GM21515 (cell line): ENCODE measurements around the gene HDAC8.
A peak's percentile ranks its signal among the peaks of the same experiment; 100 is the strongest.
"Not testable (repeated sequence)": the region's sequence is repeated elsewhere in the genome, so short reads cannot be mapped to it uniquely, and the experiment has no call there.

ENCODE experiments used
- ATAC-seq: cut with Tn5 transposase; IDR thresholded peaks from one replicate; pipeline ENCODE4 v1.9.1; 2021; ENCODE audit not compliant: unreplicated experiment

HDAC8 gene

DNA sequence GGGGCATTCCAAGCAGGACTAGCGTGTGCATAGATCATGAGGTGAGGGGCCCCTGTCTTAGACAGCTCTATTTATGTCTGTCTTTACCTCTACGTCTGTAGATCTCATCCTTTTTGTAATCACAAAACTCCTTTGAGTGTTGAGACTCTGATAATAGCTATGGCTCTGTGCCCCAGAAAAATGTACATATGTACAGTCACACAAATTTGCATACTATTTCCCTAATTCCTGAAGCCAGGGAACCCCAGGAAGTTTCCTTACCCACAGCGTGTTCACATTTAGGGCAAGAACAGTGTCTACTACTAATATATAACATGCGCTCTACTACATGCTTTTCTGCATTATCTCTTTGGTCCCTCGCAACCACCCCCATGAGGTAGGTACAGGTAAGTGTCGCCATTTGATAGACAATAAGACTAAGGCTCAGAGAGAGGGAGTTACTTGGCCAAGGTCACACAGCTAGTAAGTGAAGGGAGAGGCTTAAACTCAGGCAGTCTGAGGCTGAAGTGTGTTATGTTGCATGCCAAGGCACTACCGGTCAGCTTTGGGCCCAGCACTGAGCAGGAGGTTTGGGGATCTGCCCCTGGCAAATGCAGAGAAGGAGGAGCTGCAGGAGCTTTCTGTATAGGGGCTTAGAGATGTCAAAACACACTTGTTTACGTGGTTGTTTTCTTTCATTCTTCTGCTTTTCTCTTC, 245.9 kb downstream of the HDAC8 start:
- no peak for ATAC-seq

DNA sequence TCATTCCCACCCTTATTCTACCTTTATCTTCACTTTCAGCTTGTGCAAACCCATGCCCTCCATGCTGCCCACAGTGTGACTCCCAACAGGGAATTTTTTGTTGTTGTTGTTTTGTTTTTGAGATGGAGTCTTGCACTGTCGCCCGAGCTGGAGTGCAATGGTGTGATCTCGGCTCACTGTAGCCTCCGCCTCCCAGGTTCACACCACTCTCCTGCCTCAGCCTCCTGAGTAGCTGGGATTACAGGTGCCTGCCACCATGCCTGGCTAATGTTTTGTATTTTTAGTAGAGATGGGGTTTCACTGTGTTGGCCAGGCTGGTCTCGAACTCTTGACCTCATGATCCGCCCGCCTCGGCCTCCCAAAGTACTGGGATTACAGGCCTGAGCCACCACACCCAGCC, 253.0 kb downstream of the HDAC8 start:
- ATAC-seq, result not testable (repeated sequence)

DNA sequence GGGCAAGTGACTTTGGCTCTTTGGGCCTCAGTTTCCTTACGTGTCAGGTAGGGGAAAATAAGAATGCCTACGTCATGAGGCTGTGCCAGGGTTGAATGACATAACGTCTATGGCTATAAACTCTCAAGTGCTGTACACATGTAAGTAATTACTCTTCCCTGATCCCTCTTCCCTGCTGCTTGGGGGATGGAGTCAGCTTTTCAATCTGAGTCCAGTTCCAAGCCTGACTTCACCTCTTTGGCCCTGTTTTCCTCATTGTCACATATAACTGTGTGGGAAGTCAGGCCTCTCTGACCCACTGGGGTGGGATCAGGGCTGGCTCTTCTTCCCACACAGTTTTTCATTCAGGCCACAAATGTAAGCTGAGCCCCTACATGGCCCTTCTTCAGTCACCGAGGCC, 255.5 kb downstream of the HDAC8 start:
- ATAC-seq, result no peak

DNA sequence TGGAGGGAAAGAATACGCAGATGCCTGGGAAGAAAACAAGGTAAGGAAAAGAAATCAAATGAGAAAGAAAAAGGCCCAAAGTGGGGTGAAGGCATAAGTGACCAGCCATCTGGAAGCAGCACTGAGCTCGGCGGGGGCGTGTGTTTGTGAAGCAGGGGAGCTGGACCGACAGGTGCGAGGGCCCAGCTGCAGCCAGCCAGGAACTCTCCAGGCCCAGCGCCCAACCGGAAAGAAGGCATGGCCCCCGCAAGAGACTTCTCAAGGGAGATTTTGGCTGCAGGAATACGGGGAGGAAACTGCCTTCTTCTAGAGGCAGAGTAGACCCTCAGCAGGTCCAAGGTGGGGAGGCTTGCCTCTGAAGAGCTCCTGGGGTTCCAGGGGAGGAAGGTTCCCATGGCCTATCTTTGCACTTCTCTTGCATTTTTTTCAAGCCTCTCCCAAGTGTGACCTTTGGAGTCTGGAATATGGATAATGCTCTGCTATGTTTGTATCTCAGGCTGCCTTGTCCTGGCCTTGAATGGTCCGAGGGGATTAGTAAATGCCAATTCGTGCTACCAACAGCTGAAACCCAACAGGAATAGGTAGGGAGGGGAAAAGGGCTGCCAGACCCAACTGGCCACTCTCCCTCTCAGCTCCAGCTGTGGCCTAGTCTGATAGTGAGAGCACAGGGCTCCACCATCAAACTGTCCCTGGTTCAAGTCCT, 256.1 kb downstream of the HDAC8 start:
- no peak for ATAC-seq

DNA sequence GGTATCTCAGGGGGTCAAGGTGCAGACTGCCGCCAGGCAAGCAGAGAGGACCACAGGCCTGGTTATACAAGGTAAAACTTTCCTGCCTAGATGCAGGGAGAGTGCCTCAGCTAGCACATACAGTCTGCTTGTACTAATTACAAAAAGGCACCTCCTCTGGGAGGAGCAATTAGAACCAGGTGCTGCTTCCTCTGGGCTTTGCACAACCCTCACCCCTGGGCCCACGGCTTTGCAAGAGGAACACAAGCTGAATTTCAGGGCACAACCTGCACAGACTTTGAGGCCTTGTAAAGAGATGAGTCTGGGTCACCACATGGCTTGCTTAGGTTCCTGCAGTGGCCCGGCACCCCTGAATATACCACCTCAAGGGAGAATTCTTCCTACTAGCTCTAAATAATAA, 257.8 kb downstream of the HDAC8 start:
- no peak for ATAC-seq

DNA sequence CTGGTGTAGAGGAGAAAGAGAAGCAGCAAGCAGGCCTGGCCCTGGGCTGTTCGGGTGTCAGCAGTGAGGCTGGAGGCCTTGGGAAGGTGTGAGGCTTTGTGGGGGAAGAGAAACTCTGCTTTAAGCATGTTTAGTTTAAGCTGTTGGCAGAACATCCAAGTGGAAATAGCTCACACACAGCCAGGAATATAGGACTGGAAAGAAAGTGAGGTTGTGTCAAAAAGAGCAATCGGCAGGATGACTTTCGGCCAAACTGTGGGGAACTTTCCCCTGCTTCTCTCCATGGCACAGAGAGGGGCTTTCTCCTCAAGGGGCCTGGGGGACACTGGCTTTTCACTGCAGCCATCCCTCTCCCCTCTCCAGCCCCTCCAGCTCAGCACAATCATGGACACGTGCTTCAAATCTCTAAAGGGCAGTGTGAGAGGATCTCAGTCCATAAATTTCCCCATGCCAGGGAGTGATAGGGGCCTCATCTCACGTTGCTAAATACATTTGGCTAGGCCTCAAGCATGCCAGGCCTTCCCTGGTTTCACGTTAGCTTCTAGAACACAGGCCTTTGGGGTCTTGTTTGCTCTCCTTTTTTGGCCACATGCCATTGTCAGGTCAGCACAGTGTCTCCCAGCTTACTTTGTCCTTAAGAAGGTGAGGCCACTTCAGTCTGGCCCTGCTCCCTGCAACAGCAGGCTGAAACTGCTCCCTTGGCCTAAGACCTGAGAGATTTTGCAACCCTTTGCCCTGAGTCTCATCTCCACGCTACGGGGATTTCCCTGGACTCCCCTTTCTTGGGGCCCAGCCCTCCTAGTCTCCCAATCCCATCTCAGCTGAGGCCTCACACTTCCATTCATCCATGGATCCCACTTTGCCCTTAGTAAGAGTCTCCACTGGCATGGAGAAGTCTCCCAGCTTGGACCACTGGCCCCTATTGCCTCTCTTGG, 258.7 kb downstream of the HDAC8 start:
- ATAC-seq, result no peak

DNA sequence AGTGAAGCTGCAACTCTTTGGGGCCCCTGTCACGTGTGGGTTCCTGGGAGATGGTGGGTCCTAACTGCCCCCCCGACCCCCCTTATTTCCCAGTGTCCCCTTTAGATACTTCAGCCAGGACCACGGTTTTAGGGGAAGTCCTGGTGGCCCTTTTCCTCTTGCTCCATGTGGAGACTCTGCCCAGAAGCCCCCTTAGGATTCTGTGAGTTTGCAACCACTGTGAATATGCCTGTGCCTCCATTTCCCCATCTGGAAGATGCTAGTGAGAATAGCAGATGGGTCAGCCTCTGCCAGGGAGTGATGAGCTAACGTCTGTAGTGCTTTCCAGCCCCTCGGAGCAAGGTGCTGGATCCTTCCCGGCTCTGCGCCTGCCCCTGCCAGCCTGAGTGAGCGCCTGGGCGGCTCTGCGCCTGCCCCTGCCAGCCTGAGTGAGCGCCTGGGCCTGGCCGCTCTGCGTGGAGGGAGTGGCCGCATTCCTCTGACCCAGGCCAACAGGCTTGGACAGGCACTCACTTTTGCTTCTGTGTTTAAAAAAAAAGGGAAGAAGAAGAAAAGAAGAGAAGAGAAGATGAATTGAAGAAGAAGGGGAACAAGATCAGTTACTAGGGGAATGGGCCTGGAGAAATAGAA, 260.2 kb downstream of the HDAC8 start:
- no peak for ATAC-seq

DNA sequence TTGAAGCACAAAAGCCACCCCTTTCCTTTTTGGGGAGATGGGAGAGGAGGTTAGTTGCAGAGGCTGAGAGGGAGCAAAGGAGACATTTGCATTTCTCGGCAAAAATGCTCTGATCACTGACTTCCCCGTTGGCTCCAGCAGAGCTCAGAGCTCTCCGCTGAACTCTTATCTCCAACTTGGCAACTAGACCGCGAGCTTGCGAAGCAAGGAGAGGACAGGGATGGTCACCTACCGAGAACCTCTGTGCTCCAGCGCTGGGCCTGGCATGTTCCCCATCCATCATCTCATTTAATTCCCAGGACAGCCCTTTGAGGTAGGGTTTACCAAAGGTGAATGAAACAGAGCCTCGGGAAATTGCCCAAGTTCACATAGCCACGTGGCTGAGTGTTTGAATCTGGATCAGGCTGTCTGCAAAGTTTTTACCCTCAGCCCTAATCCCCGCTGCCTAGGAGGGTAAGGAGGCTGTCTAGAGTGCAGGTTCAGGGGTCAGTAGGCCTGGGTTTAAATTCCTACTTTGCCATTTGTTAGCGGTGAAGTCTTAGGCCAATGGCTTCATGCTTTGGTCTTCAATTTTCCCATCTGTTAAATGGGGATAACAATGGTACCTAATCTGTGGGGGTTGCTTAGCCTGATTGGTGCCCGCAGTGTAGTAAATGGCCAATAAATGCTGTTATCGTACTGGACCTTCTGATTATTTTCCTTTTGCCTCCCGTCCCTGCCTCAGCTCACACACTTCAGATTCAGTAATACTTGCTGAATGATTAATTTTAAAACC, 263.2 kb downstream of the HDAC8 start:
- ATAC-seq, result no peak

DNA sequence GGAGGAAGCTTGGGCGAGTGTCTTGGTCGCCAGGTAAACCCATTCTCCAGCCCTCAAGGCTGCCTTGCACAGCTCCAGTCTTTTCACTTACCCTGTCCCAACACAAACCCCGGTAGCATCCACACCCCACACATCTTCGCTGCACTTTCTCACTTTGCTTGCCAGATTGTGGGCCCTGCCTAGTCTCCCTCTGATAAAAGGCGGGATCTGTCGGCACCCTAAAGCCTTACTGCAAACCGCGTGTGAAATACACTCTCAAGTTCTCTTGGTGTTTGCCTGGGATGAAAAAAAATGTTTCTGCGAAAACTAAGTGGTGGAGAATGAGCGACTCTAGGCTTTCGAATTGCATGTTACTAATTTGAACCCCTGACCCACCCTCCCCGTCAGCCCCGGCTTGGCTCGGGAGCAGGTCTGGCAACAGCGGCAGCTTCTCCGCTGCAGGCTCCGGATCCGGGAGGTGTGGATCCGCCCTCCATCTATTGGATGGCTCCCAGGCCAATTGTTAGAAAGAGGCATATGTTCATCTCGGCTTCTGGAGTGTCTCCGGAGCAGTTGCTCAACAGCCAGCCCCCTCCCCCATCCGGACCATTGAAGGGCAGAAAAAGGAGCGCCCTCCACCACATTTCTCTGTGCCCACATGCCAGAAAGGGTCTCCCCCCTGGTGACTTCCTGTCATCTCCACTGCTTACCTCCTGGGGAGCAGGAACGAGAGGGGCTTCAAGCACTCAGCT, 263.9 kb downstream of the HDAC8 start:
- ATAC-seq, result no peak

DNA sequence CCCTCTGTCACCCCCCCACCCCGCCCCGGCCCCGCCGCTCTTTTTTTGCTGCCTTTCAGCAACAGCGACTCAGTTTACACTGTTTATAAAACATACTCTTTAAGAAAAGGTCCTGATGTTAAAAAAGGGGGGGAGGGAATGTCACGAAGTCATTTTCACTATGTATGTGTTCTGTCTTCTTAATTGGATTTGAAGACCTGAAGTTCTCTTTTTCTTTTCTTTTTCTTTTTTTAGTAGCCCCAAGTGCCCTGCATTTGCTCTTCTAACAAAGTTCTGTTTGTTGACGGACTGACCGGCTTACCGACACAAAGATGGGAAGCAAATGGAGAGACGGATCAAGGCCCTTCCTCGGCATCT, 264.5 kb downstream of the HDAC8 start:
- ATAC-seq, result no peak

DNA sequence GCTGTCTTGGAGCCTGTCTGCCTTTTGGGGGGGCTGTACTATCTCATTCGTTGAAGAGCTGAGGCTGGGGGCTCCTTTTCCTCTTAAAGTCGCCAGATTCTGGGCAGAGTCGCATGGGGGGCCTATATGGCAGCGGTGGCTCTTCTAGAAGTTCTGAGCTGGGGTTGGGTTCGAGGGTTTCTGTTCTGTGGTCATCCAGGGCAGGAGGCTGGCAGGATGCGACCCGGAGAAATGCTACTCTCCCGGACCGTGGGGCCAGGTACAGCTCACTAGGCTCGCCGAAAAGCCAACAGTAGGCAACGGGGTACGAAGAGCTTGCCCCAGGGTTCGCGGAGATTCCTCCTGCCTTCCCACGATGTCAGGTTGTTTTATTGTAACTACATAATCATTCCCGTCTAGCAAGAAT, 265.0 kb downstream of the HDAC8 start:
- ATAC-seq, result no peak

DNA sequence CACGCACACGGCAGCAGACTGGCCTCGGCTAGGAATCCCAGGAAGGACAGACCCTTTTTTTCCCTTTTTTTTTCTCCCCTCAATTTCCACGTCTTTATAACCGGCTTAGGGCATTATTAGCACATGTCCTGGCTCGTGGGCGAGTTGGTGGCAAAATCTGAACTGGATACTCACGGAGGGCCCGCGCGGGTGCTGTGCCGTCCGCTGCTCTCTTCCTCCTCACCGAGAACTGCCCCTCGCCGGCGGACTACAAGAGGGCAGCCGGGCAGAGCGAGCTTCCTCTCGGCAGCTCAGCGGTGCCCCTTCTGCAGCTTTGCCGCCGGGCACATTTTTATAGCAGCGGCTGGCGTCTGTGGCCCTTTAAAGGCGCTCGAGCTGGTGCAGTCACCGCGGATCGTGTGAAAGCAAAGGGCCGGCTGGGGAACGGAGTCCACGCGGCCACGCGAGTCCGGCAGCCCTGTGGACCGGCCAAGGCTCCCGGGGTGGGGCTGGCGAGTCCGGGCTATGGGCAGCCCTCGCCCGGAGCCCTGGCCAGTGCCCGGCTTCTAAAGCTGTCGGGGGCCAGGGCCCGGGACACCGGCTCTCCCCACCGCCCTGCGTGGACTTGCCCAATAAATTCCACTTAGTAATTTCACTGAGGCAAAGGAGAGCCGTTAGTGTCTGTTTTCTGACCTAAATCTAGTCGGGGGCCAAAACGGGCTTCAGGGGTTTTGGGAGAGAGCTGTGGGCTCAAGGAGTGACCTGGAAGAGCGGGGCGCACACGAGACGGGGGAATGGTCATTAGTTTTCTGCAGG, 265.6 kb downstream of the HDAC8 start:
- peak; percentile 75 for ATAC-seq

DNA sequence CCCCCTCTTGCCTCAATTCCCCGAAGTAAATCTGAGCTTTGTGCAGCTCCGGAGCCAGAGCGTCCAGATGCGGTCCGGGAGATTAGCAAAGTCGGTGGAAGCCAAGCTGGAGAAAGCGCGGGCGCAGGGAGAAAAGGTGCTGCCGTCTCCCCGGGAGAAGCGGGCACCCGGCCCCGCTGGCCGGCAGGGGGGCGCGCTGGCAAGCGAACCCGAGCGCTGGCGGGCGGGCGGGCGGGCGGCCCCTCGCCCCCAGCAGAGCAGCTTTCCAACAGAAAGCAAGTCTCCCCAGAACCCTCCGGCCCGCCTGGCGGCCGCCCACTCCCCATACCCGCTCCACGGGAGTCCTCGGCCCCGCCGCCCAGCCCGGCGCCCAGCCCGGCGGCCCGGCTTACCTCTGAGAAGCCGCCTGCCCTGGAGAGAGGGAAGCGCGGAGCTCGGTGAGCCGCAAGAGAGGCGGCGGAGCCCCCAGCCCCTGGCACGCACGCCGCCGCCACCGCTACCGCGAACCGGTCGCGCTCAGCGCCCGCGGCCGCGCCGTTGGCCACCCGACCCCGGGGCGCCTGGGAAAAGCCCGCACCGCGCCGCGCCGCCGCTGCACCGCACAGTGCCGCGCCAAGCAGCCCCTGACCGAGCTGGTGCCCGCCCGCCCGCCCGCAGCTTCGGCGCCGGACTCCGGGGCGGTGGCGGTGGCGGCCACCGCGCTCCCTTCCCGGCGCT, 266.4 kb downstream of the HDAC8 start:
- ATAC-seq, result peak; percentile 28

DNA sequence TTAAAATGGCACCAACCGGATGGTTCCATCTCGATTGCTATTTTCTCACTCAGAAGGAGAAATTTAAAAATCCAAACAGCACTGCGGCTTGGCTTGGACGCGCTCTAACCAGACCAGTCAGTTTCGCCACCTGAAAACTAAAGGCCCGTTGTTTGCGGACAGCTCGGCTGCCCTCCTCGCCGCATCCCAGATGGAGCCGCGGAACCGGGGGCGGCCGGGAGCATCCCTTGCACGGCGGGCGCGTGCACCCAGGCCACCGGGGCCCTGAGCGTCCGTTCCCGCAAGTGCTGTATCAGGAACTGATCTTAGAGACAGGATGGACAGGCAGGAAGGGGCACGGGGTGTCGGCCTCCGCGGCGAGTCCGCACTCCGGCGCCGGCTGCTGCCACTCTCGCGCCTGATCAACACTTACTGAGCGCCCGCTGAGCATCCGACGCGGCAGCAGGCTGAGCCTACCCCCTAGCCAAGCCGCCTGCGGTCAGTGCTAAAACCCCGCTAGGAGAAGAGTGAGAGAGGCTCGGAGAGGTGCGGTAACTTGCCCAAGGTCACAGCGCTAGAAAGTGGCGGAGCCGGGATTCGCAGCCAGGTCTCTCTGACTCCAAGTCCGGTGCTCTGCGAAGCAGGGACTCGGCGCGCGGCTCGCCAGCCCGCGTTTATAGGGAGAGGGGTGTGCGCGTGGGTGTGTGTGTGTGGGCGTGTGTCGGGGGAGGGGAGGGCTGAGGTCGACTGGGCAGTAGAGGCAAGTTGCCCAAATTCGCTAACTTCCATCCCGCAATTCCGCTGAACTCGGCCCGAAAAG, 267.2 kb downstream of the HDAC8 start, which contains the start of gene CITED1:
Gene CITED1 (minus strand): TSS at position 629 of the 799 bp plus-strand sequence. CDS start 3,045 bp downstream, outside the sequence.
- no peak for ATAC-seq

DNA sequence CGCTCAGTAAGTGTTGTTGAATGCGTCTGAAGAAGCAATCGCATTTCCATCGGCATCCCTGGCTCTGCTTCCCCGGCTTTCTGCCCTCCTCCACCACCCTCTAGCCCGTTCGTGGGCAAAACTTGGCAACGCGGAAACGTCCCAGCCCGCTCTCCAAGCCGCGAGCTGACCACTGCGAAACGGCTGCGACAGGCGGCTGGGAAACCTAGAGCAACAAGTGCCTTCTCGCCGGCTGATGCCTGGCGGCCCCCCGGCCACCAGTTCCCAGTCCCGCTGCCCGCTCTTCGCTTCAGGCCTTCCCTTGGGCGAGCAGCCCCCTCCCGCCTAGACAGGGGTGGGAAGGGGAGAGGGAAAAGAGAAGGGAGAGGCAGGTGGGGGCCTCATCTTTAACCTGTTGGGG, 267.8 kb downstream of the HDAC8 start:
- ATAC-seq, result no peak

DNA sequence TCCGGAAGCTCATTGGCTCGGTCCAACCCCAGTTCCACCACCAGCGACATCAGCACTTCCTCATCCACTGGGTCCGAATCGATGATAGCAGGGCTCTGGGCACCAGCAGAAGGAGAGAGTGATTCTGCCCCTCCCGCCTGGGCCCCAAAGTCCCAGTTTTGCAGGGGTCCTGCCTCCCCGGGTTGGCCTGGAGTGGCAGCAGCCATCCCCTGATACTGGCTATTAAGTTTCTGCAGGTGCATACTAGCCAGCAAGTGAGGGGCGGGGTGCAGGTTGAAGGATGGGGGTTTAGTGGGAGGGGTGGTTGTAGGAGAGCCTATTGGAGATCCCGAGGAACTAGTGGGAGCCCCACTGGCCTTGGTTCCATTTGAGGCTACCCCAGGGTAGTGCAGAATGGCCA, 270.9 kb downstream of the HDAC8 start:
- ATAC-seq, result no peak

DNA sequence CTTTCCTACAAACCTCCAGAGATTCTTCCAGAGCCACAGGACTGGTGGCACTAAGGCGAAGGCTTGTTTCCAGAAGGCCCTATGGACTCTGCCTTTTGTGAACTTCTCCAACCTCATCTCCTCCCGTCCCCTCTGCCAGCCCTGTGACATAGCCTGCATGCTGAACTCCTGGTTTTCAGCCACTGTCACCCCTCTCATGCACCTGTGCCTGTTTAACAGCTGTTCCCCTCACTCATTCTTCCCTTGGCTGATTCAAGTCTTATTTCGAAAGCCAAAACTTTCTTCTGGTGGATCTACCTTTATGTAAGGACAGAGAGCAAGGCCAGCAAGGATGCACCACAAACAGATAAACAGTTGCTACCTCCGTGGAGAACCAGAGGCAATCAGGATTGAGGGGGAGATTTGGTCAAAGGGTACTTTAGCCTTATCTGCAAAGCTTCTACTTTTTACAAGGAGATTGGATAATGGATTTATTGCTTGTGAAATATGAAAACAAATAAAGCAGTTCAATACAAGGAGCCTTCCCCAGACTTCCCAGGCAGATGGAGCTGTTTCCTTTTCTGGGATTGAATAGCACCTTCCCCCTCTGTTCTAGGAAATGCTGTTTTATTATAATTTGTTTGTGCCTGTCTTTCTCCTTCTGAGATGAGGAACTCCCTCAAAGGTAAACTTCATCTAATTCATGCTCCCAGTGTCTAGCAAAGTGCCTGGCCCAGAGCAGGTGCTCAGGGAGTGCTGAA, 272.6 kb downstream of the HDAC8 start:
- no peak for ATAC-seq
